ENCODE data around the gene PTPN3. TPM values are rescaled to one million over a fixed set of nuclear protein-coding genes. Genes with fewer than 3 reads are reported as not detected.
A peak's percentile ranks its signal among the peaks of the same experiment; 100 is the strongest.

The PTPN3 gene
- total and polyA plus RNA-seq, 10 of the 15 experiments (the other 5 are each of a cell fraction or from before 2014, with no cell fraction given): 0.18 to 1.3 (median 0.39) TPM

GRCh38 chr9:109440117-109440515 lies 58.0 kb downstream of the PTPN3 start:
- Histone ChIP-seq H3K4me1 (ENCODE audit: control insufficient read depth, insufficient read depth, low read length) (peaks cover 19% of the 10 kb centered on the region), H3K4me3 (no peak overlapping the region), H3K79me2 (ENCODE audit: control insufficient read depth, insufficient read depth, low read length) (no peaks in the 10 kb centered on the region), H3K27me3 (replicated peaks in 1 of 2; ENCODE audit: control insufficient read depth in 2 of 2, insufficient read depth in 2 of 2, low read length in 1 of 2) (no peaks in the 10 kb centered on the region), H3K4me2 (ENCODE audit: control insufficient read depth, insufficient read depth) (peak overlapping the region; percentile 27; the same call in 1 of the 2 replicates), H3K9ac (ENCODE audit: control insufficient read depth, insufficient read depth, low read length) (no peak overlapping the region), H3K27ac (ENCODE audit: control insufficient read depth, insufficient read depth) (no peak overlapping the region), H2AFZ (ENCODE audit: control insufficient read depth, low read depth, low read length) (peak overlapping the region; percentile 16; the same call in 1 of the 2 replicates), H4K20me1 (ENCODE audit: control insufficient read depth, insufficient read depth) (no peaks in the 10 kb centered on the region), H3K36me3 (ENCODE audit: control insufficient read depth in 2 of 2, insufficient read depth in 2 of 2, low read length in 1 of 2) (no peaks in the 10 kb centered on the region), H3K9me3 (replicated peaks; ENCODE audit: control insufficient read depth, insufficient read depth, low read length) (no peaks in the 10 kb centered on the region)
- ATAC-seq: peak; percentile 71
- RAD21 ChIA-PET (ENCODE audit: unreplicated experiment): interaction anchor here (0.7 to 6.4 kb wide), 18 partner anchors 10 to 256 kb away, joined by 3 to 135 read pairs (median 6); no protein-coding TSS in a partner anchor
- SMC1A ChIA-PET (ENCODE audit: uncharacterized antibody, unreplicated experiment): interaction anchor here (0.7 to 7.8 kb wide), 18 partner anchors 9 to 486 kb away, joined by 3 to 131 read pairs (median 4); no protein-coding TSS in a partner anchor
- TF ChIP-seq MXI1 (IDR thresholded peaks at IDR 0.05; ENCODE audit: low read depth, low read length) (peak; percentile 57; the same call in 1 of the 2 replicates), POLR2A (IDR thresholded peaks at IDR 0.05; ENCODE audit: low read depth, low read length) (no peak), IRF3 (IDR thresholded peaks at IDR 0.05) (no peak), BHLHE40 (IDR thresholded peaks at IDR 0.05; ENCODE audit: borderline replicate concordance in 1 of 2, low read depth in 2 of 2, low read length in 1 of 2) (peak in 1 of 2 experiments; percentile 9; a peak in 1 of 4 replicates)
- TF ChIP-seq, protein P1, sequence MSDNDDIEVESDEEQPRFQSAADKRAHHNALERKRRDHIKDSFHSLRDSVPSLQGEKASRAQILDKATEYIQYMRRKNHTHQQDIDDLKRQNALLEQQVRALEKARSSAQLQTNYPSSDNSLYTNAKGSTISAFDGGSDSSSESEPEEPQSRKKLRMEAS (IDR thresholded peaks at IDR 0.05; ENCODE audit: low read depth, low read length): 0 out of 2 replicates have a peak, but pooled peaks have one; percentile 26
- TF ChIP-seq, protein P2, sequence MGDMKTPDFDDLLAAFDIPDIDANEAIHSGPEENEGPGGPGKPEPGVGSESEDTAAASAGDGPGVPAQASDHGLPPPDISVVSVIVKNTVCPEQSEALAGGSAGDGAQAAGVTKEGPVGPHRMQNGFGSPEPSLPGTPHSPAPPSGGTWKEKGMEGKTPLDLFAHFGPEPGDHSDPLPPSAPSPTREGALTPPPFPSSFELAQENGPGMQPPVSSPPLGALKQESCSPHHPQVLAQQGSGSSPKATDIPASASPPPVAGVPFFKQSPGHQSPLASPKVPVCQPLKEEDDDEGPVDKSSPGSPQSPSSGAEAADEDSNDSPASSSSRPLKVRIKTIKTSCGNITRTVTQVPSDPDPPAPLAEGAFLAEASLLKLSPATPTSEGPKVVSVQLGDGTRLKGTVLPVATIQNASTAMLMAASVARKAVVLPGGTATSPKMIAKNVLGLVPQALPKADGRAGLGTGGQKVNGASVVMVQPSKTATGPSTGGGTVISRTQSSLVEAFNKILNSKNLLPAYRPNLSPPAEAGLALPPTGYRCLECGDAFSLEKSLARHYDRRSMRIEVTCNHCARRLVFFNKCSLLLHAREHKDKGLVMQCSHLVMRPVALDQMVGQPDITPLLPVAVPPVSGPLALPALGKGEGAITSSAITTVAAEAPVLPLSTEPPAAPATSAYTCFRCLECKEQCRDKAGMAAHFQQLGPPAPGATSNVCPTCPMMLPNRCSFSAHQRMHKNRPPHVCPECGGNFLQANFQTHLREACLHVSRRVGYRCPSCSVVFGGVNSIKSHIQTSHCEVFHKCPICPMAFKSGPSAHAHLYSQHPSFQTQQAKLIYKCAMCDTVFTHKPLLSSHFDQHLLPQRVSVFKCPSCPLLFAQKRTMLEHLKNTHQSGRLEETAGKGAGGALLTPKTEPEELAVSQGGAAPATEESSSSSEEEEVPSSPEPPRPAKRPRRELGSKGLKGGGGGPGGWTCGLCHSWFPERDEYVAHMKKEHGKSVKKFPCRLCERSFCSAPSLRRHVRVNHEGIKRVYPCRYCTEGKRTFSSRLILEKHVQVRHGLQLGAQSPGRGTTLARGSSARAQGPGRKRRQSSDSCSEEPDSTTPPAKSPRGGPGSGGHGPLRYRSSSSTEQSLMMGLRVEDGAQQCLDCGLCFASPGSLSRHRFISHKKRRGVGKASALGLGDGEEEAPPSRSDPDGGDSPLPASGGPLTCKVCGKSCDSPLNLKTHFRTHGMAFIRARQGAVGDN (IDR thresholded peaks at IDR 0.05): peak; percentile 44; the same call in 1 of the 2 replicates
- POLR2A ChIA-PET: interaction anchor here (0.8 to 1.6 kb wide), 9 partner anchors 11 to 703 kb away, joined by 3 to 7 read pairs (median 4); no protein-coding TSS in a partner anchor
- DNase-seq (ENCODE audit: low read depth, low spot score): no peak
- BruUV-seq (replicated peaks): no TSS peak
- intact Hi-C loops (cut with micrococcal nuclease; ENCODE audit: unreplicated experiment) (loop anchor here (1.0 to 2.0 kb wide), 3 partner anchors 29 to 80 kb away; no protein-coding TSS in a partner anchor), in situ Hi-C loops (cut with MboI) (no loop called here)
- CTCF ChIA-PET: interaction anchor here (1.0 to 8.0 kb wide), 30 partner anchors 8 to 513 kb away, joined by 3 to 234 read pairs (median 5); no protein-coding TSS in a partner anchor
- WGBS (ENCODE audit: insufficient coverage, insufficient replicate concordance, low lambda C conversion rate, missing lambda C conversion rate): 9% methylated on average over 3 of the region's 3 CpGs
- no peak for FAIRE-seq

Measured in GM12878 (cell line).